WI38 (cell line): Measurements from ENCODE around the gene RAC3.

Experiments
- H3K4me3 ChIP-seq: 2 replicates; pipeline ENCODE4 v1.5.1; 2011; ENCODE audit warnings: low read depth, mild to moderate bottlenecking, control low read depth, low read length
- CTCF ChIP-seq: IDR thresholded peaks from 2 replicates; pipeline ENCODE4 v1.5.1; 2012; ENCODE audit warnings: low read depth, mild to moderate bottlenecking, control low read depth, low read length

RAC3 gene

GRCh38 chr17:82065638-82066303, 34.3 kb downstream of the RAC3 start, which contains the start of gene DUS1L:
DUS1L (minus strand) TSS chr17:82065804; CDS start chr17:82065059, 745 bp downstream.
- H3K4me3 ChIP-seq: peak within 1 kb of the TSS; percentile 85
- TF ChIP-seq CTCF: no peak

- no peak overlapping the region for H3K4me3 ChIP-seq
- TF ChIP-seq CTCF: no peak
Measured at GRCh38 chr17:82070611-82071010, 39.1 kb downstream of the RAC3 start.

GRCh38 chr17:82072827-82073226, 41.3 kb downstream of the RAC3 start:
- H3K4me3 ChIP-seq: no peak overlapping the region
- TF ChIP-seq CTCF: no peak

- TF ChIP-seq CTCF: no peak
- no peak overlapping the region for H3K4me3 ChIP-seq
Measured at GRCh38 chr17:82073446-82073845, 42.0 kb downstream of the RAC3 start.

- TF ChIP-seq CTCF: no peak
- no peak overlapping the region for H3K4me3 ChIP-seq
Measured at GRCh38 chr17:82076018-82076784, 44.7 kb downstream of the RAC3 start.

GRCh38 chr17:82076785-82077591, 45.5 kb downstream of the RAC3 start:
- TF ChIP-seq CTCF: no peak
- no peak overlapping the region for H3K4me3 ChIP-seq
